ENCODE data around the gene RPLP2.

The RPLP2 gene

GRCh38 chr11:797296-798092 lies 12.3 kb upstream of the RPLP2 start (continued):
- TF ChIP-seq, protein P1, sequence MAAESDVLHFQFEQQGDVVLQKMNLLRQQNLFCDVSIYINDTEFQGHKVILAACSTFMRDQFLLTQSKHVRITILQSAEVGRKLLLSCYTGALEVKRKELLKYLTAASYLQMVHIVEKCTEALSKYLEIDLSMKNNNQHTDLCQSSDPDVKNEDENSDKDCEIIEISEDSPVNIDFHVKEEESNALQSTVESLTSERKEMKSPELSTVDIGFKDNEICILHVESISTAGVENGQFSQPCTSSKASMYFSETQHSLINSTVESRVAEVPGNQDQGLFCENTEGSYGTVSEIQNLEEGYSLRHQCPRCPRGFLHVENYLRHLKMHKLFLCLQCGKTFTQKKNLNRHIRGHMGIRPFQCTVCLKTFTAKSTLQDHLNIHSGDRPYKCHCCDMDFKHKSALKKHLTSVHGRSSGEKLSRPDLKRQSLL (tag by site-specific recombination; IDR thresholded peaks at IDR 0.05), result no peak
- TF ChIP-seq ZSCAN23 (tag by site-specific recombination; IDR thresholded peaks at IDR 0.05) (no peak), ZNF175 (tag by site-specific recombination; IDR thresholded peaks at IDR 0.05) (no peak), GLI4 (tag by site-specific recombination; IDR thresholded peaks at IDR 0.05) (no peak), ZNF133 (tag by site-specific recombination; IDR thresholded peaks at IDR 0.05) (no peak), ZNF621 (tag by site-specific recombination; IDR thresholded peaks at IDR 0.05) (no peak), ZNF792 (tag by site-specific recombination; IDR thresholded peaks at IDR 0.05) (no peak), ZNF37A (tag by site-specific recombination; IDR thresholded peaks at IDR 0.05) (no peak), ZNF221 (tag by site-specific recombination; IDR thresholded peaks at IDR 0.05; ENCODE audit: borderline replicate concordance) (no peak), YY1 (tag by site-specific recombination; IDR thresholded peaks at IDR 0.05) (no peak), ZBTB10 (tag by site-specific recombination; IDR thresholded peaks at IDR 0.05) (peak; percentile 63; the same call in 1 of the 2 replicates), ZNF530 (tag by site-specific recombination; IDR thresholded peaks at IDR 0.05; ENCODE audit: low read depth) (no peak), OSR2 (tag by site-specific recombination; IDR thresholded peaks at IDR 0.05) (peak; percentile 68), ZNF302 (tag by site-specific recombination; IDR thresholded peaks at IDR 0.05; ENCODE audit: low read depth) (no peak), GLIS1 (tag by site-specific recombination; IDR thresholded peaks at IDR 0.05) (peak; percentile 99), ZNF585B (tag by site-specific recombination; IDR thresholded peaks at IDR 0.05) (no peak), ZNF677 (tag by site-specific recombination; IDR thresholded peaks at IDR 0.05) (no peak), ZNF114 (tag by site-specific recombination; IDR thresholded peaks at IDR 0.05) (no peak), ZNF830 (tag by site-specific recombination; IDR thresholded peaks at IDR 0.05; ENCODE audit: low read depth) (no peak), ZNF629 (tag by site-specific recombination; IDR thresholded peaks at IDR 0.05) (0 out of 2 replicates have a peak, but pooled peaks have one; percentile 13), ZNF473 (tag by site-specific recombination; IDR thresholded peaks at IDR 0.05) (no peak), ZNF202 (tag by site-specific recombination; IDR thresholded peaks at IDR 0.05; ENCODE audit: borderline replicate concordance) (no peak), ZNF777 (tag by site-specific recombination; IDR thresholded peaks at IDR 0.05; ENCODE audit: borderline replicate concordance) (no peak), IKZF3 (tag by site-specific recombination; IDR thresholded peaks at IDR 0.05) (no peak), ZNF513 (tag by site-specific recombination; IDR thresholded peaks at IDR 0.05) (no peak), ZNF2 (tag by site-specific recombination; IDR thresholded peaks at IDR 0.05) (no peak; the same call in 1 of the 2 replicates), BCL6B (tag by site-specific recombination; IDR thresholded peaks at IDR 0.05) (no peak), ZBTB20 (tag by site-specific recombination; IDR thresholded peaks at IDR 0.05) (peak; percentile 78), ZNF48 (tag by site-specific recombination; IDR thresholded peaks at IDR 0.05) (no peak), ZNF670 (tag by site-specific recombination; IDR thresholded peaks at IDR 0.05; ENCODE audit: low read depth) (no peak), ZNF521 (tag by site-specific recombination; IDR thresholded peaks at IDR 0.05) (no peak)
- TF ChIP-seq, protein P2, sequence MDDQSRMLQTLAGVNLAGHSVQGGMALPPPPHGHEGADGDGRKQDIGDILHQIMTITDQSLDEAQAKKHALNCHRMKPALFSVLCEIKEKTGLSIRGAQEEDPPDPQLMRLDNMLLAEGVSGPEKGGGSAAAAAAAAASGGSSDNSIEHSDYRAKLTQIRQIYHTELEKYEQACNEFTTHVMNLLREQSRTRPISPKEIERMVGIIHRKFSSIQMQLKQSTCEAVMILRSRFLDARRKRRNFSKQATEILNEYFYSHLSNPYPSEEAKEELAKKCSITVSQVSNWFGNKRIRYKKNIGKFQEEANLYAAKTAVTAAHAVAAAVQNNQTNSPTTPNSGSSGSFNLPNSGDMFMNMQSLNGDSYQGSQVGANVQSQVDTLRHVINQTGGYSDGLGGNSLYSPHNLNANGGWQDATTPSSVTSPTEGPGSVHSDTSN (CRISPR knock-in tag; IDR thresholded peaks at IDR 0.05), result no peak
- TF ChIP-seq, protein P3, sequence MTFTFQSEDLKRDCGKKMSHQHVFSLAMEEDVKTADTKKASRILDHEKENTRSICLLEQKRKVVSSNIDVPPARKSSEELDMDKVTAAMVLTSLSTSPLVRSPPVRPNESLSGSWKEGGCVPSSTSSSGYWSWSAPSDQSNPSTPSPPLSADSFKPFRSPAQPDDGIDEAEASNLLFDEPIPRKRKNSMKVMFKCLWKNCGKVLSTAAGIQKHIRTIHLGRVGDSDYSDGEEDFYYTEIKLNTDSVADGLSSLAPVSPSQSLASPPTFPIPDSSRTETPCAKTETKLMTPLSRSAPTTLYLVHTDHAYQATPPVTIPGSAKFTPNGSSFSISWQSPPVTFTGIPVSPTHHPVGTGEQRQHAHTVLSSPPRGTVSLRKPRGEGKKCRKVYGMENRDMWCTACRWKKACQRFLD (tag by site-specific recombination; IDR thresholded peaks at IDR 0.05), result no peak

All from HEK293 (cell line).